ENCODE results near the gene SPPL2C. TPM values are rescaled to one million over a fixed set of nuclear protein-coding genes. Genes with fewer than 3 reads are reported as not detected.

SPPL2C gene
- total RNA-seq, 6 donors from 2014 or later = not detected

DNA sequence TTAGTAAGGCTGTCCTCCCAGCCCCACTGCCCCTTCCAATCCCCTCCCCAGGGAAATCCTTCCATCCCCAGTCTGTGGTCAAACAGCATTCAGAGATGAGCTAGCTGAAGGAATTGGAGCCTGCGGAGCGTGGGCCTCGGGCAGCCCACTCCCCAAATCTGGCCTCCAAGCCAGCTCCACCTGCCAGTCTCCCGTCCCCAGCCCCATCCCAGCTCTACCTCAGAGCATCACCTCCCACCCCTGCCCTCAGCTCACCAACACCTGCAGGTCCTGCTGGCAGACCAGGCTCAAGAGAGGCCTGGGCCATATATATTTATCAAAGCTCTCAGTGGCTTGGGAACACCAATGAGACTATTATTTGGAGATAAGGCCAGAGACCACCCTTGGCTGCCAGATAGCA lies 5.2 kb upstream of the SPPL2C start:
- Histone ChIP-seq H3K4me1 (no peaks in the 10 kb centered on the region), H3K4me3 (no peak overlapping the region), H3K27ac (no peak overlapping the region), H3K9me3 (no peaks in the 10 kb centered on the region), H3K36me3 (no peaks in the 10 kb centered on the region), H3K27me3 (no peaks in the 10 kb centered on the region)
- no peak for DNase-seq
- WGBS, 2 donors = 74 to 78% methylated on average over 3 to 4 of the region's 4 CpGs
- TF ChIP-seq EP300 (IDR thresholded peaks at IDR 0.05) (no peak), POLR2A (IDR thresholded peaks at IDR 0.05) (no peak), POLR2AphosphoS5 (IDR thresholded peaks at IDR 0.05) (no peak)
- TF ChIP-seq, protein P1, sequence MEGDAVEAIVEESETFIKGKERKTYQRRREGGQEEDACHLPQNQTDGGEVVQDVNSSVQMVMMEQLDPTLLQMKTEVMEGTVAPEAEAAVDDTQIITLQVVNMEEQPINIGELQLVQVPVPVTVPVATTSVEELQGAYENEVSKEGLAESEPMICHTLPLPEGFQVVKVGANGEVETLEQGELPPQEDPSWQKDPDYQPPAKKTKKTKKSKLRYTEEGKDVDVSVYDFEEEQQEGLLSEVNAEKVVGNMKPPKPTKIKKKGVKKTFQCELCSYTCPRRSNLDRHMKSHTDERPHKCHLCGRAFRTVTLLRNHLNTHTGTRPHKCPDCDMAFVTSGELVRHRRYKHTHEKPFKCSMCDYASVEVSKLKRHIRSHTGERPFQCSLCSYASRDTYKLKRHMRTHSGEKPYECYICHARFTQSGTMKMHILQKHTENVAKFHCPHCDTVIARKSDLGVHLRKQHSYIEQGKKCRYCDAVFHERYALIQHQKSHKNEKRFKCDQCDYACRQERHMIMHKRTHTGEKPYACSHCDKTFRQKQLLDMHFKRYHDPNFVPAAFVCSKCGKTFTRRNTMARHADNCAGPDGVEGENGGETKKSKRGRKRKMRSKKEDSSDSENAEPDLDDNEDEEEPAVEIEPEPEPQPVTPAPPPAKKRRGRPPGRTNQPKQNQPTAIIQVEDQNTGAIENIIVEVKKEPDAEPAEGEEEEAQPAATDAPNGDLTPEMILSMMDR (IDR thresholded peaks at IDR 0.05) = no peak
- no peak for ATAC-seq (ENCODE audit: low FRiP score in 2 of 2)

DNA sequence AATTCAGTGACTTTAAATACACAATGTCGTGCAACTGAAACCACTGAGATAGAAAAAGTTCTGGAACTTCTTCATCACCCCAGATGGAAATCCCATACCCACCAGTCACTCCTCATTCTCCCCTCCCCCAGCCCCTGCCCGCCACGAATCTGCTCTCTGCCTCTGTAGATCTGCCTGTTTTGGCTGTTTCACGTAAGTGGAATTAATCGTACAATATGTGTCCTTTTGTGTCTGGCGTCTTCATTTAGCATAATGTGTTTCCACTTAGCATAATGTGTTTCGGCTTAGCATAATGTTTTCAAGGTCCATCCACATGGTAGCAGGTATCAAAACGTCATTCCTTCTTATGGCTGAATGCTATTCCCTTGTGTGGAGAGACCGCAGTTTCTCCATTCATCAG lies 3.5 kb upstream of the SPPL2C start:
- H3K27ac ChIP-seq = no peak overlapping the region
- H3K36me3 ChIP-seq = no peaks in the 10 kb centered on the region
- H3K4me3 ChIP-seq = no peak overlapping the region
- WGBS, 2 donors = 81 to 85% methylated on average over 9 of the region's 9 CpGs
- no peaks in the 10 kb centered on the region for H3K27me3 ChIP-seq
- H3K4me1 ChIP-seq = no peaks in the 10 kb centered on the region
- DNase-seq = no peak
- no peaks in the 10 kb centered on the region for H3K9me3 ChIP-seq
- TF ChIP-seq EP300 (IDR thresholded peaks at IDR 0.05) (no peak), POLR2AphosphoS5 (IDR thresholded peaks at IDR 0.05) (no peak), POLR2A (IDR thresholded peaks at IDR 0.05) (no peak)
- TF ChIP-seq, protein P1 (IDR thresholded peaks at IDR 0.05) = no peak
- no peak for ATAC-seq (ENCODE audit: low FRiP score in 2 of 2)

DNA sequence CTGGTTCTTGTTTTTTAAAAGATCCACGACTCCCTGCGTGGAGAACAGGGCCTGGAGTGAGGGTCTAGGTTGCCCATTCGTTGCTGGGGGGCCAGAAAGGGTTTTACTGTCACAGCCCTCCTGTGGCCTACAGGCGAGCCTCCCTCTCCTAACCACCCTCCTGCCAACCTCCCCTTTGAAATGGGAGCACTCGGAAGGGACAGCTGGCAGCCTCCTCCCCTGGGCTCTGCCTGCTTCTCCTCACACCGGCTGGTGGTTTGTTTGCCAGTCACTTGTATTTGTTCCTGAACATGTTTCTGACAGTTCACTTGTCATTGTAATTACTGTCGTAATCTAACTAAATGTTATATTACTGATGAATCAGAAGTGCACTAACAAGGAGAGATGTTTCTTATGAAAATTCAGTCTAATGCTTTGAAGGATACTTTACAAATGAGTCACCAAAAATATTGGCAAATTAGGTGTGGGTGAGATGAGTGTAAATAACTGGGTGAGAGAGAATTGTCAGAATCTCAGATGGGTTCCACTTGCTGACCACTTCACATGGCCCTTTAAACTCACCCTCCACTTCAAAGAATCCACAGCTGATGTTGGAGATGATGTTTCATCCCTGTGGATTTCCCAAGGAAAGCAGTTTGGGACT lies 2.7 kb upstream of the SPPL2C start:
- no peaks in the 10 kb centered on the region for H3K27me3 ChIP-seq

DNA sequence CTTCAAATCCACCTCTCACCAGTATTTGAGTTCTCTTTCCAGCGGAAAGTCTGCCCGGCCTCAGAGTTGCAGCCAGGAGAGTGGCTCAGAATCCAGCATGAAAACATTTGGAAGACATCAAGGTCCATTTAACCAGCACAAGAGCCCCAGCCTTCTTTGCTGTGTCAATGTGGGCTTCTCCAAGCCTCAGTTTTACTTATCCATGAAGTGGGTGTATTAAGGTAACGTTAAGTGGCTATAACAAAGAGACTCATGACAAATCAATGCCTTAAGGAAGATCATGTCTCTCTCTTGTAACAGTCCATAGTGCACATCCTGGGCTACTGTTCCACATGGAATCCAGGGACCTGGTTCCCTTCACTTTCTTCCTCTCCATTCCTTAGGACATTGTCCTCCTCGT lies 959 bp upstream of the SPPL2C start:
- H3K9me3 ChIP-seq = no peaks in the 10 kb centered on the region
- no peak for TF ChIP-seq POLR2A (IDR thresholded peaks at IDR 0.05)
- TF ChIP-seq EP300 (IDR thresholded peaks at IDR 0.05) = no peak
- TF ChIP-seq POLR2AphosphoS5 (IDR thresholded peaks at IDR 0.05) = no peak
- TF ChIP-seq, protein P1 (IDR thresholded peaks at IDR 0.05) = no peak
- H3K4me1 ChIP-seq = no peaks in the 10 kb centered on the region
- H3K36me3 ChIP-seq = no peaks in the 10 kb centered on the region
- no peaks in the 10 kb centered on the region for H3K27me3 ChIP-seq
- ATAC-seq (ENCODE audit: low FRiP score in 2 of 2) (no peak), DNase-seq (no peak)
- H3K27ac ChIP-seq = no peak overlapping the region
- H3K4me3 ChIP-seq = no peak overlapping the region
- 92 to 93% methylated on average over 4 of the region's 4 CpGs for WGBS, 2 donors

More for the DNA sequence above, 2.7 kb upstream of the SPPL2C start:
- H3K36me3 ChIP-seq = no peaks in the 10 kb centered on the region
- WGBS, 2 donors = 43 to 54% methylated on average over 7 of the region's 7 CpGs
- no peak for DNase-seq
- H3K9me3 ChIP-seq = no peaks in the 10 kb centered on the region
- no peak overlapping the region for H3K27ac ChIP-seq
- H3K4me1 ChIP-seq = no peaks in the 10 kb centered on the region
- TF ChIP-seq EP300 (IDR thresholded peaks at IDR 0.05) (no peak), POLR2A (IDR thresholded peaks at IDR 0.05) (no peak), POLR2AphosphoS5 (IDR thresholded peaks at IDR 0.05) (no peak)
- TF ChIP-seq, protein P1 (IDR thresholded peaks at IDR 0.05) = no peak
- no peak for ATAC-seq (ENCODE audit: low FRiP score in 2 of 2)
- H3K4me3 ChIP-seq = no peak overlapping the region
